ENCODE data around the gene CDYL.
"Not testable (repeated sequence)": the region's sequence is repeated elsewhere in the genome, so short reads cannot be mapped to it uniquely, and the experiment has no call there.

CDYL gene

GRCh38 chr6:5003604-5004372 is 227.6 kb downstream of the CDYL start, which contains the start of gene RPP40:
TSS of gene RPP40 (minus strand) at chr6:5004037. CDS start at chr6:5004002, 35 bp downstream.
- DNase-seq (ENCODE audit: low read depth in 2 of 2) = peak; percentile 99

GRCh38 chr6:5004373-5005037 is 228.3 kb downstream of the CDYL start:
- no peak for DNase-seq (ENCODE audit: low read depth in 2 of 2)

- not testable (repeated sequence) for DNase-seq (ENCODE audit: low read depth in 2 of 2)
Measured at GRCh38 chr6:5005038-5005433, 228.8 kb downstream of the CDYL start.
